H1 (cell line): Measurements from ENCODE around the gene AP2A1. TPM values are rescaled to one million over a fixed set of nuclear protein-coding genes. Genes with fewer than 3 reads are reported as not detected.

Experiments used
- CREB1 ChIP-seq: IDR thresholded peaks from 2 replicates; pipeline ENCODE4 v1.6.1; 2012; ENCODE audit warnings: inconsistent platforms
- HDAC2 ChIP-seq, 2 experiments: fragments of 300-600 bp in 1 of 2; sonication (generic) in 1 of 2; IDR thresholded peaks; 2 replicates each; pipeline ENCODE4 v1.6.1; 2011 to 2012; ENCODE audit warnings: low read depth in 2 of 2, low read length in 2 of 2, mild to moderate bottlenecking in 2 of 2, moderate library complexity in 2 of 2, borderline replicate concordance in 1 of 2, inconsistent platforms in 1 of 2
- polyA plus RNA-seq, 7 experiments: library from polyadenylated mRNA; depleted of rRNA in 3 of 7; stranded (reverse) in 5 of 7; unstranded in 2 of 7; fragments of >200 nt in 5 of 7; fragments of 200-250 nt in 2 of 7; gene quantifications; 1 replicate in 5 of 7; 2 replicates in 1 of 7; 4 replicates in 1 of 7; pipeline versions ENCODE4 v1.2.1 to v1.2.3, GENCODE V29; 2011 to 2013; ENCODE audit warnings: missing spikeins in 2 of 7, mixed read lengths in 2 of 7
- total RNA-seq: library from RNA; stranded (reverse); fragmentation: NEBNext Ultra II Directional; extraction: Animal tissue kit (Norgen Biotek cat#: 25700); gene quantifications from 2 replicates; pipeline ENCODE4 v1.2.1, GENCODE V29; 2021

AP2A1 gene
- total and polyA plus RNA-seq, 2 of the 8 experiments (the other 6 are each of a cell fraction or from before 2014, with no cell fraction given) = 105 to 106 TPM

DNA sequence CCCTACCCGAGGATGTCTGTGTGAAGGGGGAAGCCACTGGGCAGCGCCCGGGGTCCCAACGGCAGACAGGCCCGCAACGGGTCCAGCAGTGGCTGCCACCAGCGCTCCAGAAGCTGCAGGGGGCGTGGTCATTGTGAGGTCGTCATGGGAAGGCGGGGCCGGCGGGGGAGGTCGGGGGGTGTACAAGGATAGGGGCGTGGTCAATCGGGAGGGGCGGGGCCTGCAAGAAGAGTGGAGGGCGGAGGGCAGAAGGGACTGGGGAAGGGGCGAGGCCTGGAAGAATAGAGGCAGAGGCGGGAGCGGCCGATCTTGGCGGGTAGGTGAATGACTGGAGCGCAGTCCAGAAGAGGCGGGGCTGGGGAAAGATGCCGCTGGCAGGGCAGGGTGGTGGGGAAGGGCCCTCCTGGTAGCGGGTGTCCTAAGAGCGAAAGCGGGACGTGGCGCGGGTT, 41.9 kb downstream of the AP2A1 start (continued):
- no peak for TF ChIP-seq HDAC2 (IDR thresholded peaks at IDR 0.05; ENCODE audit: borderline replicate concordance in 1 of 2, low read depth in 2 of 2, low read length in 2 of 2)
- peak; percentile 73 for TF ChIP-seq CREB1
